Fibroblast of lung (primary cell): ENCODE data around the gene RCAN2. TPM values are rescaled to one million over a fixed set of nuclear protein-coding genes. Genes with fewer than 3 reads are reported as not detected.

Source experiments
- DNase-seq, 2 donors: peaks; one replicate each; pipeline versions ENCODE4 v3.0.0 to v3.0.0-alpha.2; 2010; ENCODE audit warnings: low read depth in 2 of 2
- H2AFZ ChIP-seq: 2 replicates; pipeline ENCODE4 v1.5.1; 2012; ENCODE audit warnings: low read length, control low read depth, inconsistent platforms
- H3K27ac ChIP-seq: 2 replicates; pipeline ENCODE4 v1.5.1; 2011; ENCODE audit warnings: low read length, control low read depth; ENCODE audit not compliant: insufficient read depth
- H3K27me3 ChIP-seq: 2 replicates; pipeline ENCODE4 v1.5.1; 2011; ENCODE audit warnings: mild to moderate bottlenecking, low read length; ENCODE audit not compliant: control insufficient read depth, insufficient read depth
- H3K36me3 ChIP-seq: 2 replicates; pipeline ENCODE4 v1.5.1; 2011; ENCODE audit warnings: low read length; ENCODE audit not compliant: control insufficient read depth, insufficient read depth
- H3K4me1 ChIP-seq: 2 replicates; pipeline ENCODE4 v1.5.1; 2011; ENCODE audit warnings: low read length; ENCODE audit not compliant: control insufficient read depth, insufficient read depth; ENCODE audit errors: extremely low read depth
- H3K4me2 ChIP-seq: 2 replicates; pipeline ENCODE4 v1.5.1; 2011; ENCODE audit warnings: low read length, control low read depth; ENCODE audit not compliant: insufficient read depth; ENCODE audit errors: extremely low read depth
- H3K4me3 ChIP-seq, 4 experiments: fragments of 200-600 bp in 1 of 4; sonication (generic) in 1 of 4; replicated peaks in 1 of 4; 2 replicates each; pipeline ENCODE4 v1.5.1; 2011 to 2016; ENCODE audit warnings: low read length in 4 of 4, low read depth in 3 of 4, mild to moderate bottlenecking in 3 of 4, control low read depth in 2 of 4, inconsistent platforms in 1 of 4, mixed read lengths in 1 of 4; ENCODE audit not compliant: insufficient read depth in 1 of 4; ENCODE audit errors: control extremely low read depth in 1 of 4
- H3K79me2 ChIP-seq: 2 replicates; pipeline ENCODE4 v1.5.1; 2012; ENCODE audit warnings: mild to moderate bottlenecking, low read length, inconsistent platforms; ENCODE audit not compliant: control insufficient read depth, insufficient read depth
- H3K9ac ChIP-seq: 2 replicates; pipeline ENCODE4 v1.5.1; 2011; ENCODE audit warnings: mild to moderate bottlenecking, low read length, control low read depth; ENCODE audit not compliant: insufficient read depth
- H3K9me3 ChIP-seq: 2 replicates; pipeline ENCODE4 v1.5.1; 2012; ENCODE audit warnings: low read depth, low read length; ENCODE audit not compliant: control insufficient read depth, insufficient read depth
- H4K20me1 ChIP-seq: 2 replicates; pipeline ENCODE4 v1.5.1; 2011; ENCODE audit warnings: low read length; ENCODE audit not compliant: control insufficient read depth, insufficient read depth; ENCODE audit errors: extremely low read depth
- EZH2 ChIP-seq: IDR thresholded peaks from 2 replicates; pipeline ENCODE4 v1.5.1; 2012; ENCODE audit warnings: low read length, control low read depth, mild to moderate bottlenecking; ENCODE audit errors: missing control alignments
- polyA plus RNA-seq, 2 donors: library from polyadenylated mRNA; depleted of rRNA in 1 of 2; stranded (reverse) in 1 of 2; unstranded in 1 of 2; fragments of >200 nt; gene quantifications; 2 replicates each; pipeline ENCODE4 v1.2.1, GENCODE V29; 2011 to 2012; ENCODE audit warnings: missing spikeins in 1 of 2
- total RNA-seq: library from RNA; depleted of rRNA; stranded (reverse); fragments of >200 nt; gene quantifications from 2 replicates; pipeline ENCODE4 v1.2.1, GENCODE V29; 2014
- TF ChIP-seq, protein P1 (sequence below), 2 donors: IDR thresholded peaks in 1 of 2; conservative IDR thresholded peaks in 1 of 2; 1 replicate in 1 of 2; 2 replicates in 1 of 2; pipeline ENCODE4 v1.5.1; 2011 to 2012; ENCODE audit warnings: low read length in 2 of 2, control low read depth in 1 of 2, inconsistent platforms in 1 of 2, low read depth in 1 of 2, mild to moderate bottlenecking in 1 of 2

RCAN2 gene
- total and polyA plus RNA-seq, 2 donors (not counting 1 experiment from before 2014, with no cell fraction given): 11.7 to 38.0 TPM

DNA sequence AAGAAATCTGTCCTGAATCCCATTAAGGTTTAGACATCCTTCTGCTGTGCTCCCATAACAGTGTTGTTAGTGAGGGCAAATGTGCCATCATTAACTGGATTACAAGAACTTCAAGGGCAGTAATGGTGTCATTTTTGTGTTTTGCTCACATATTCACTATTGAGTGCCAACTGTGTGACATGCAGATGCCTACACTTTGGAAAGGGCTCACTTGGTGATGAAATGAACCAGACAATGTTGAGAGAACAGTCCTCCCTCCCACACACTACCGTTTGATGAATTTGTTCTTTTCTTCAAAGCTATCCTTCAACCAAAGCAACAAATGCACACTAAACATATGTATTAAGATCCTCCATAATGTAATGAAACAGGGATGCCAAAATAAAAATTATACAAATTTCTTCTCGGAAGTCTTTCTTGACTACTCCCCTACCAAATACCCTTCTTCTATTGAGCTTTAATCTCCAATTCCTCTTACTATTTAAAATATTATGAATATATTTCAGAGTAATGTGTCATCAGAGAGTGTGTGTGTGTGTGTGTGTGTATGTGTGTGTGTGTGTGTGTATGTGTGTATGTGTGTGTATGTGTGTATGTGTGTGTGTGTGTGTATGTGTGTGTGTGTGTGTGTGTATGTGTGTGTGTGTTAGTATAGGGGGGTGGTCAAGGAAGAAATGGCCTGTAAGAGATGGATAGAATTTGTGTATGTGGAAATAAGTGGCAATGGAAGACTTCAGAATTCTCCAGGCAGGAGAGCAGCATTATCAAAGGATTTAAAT, 228.1 kb downstream of the RCAN2 start:
- H3K4me2 ChIP-seq: no peak overlapping the region
- no peak overlapping the region for H3K4me3 ChIP-seq
- no peaks in the 10 kb centered on the region for H3K9me3 ChIP-seq
- no peak overlapping the region for H3K9ac ChIP-seq
- H4K20me1 ChIP-seq: no peaks in the 10 kb centered on the region
- no peaks in the 10 kb centered on the region for H3K27me3 ChIP-seq
- H3K4me1 ChIP-seq: peaks cover 8% of the 10 kb centered on the region
- no peaks in the 10 kb centered on the region for H3K36me3 ChIP-seq
- no peak overlapping the region for H2AFZ ChIP-seq
- H3K27ac ChIP-seq: no peak overlapping the region
- peak in 1 of 2 donors; percentile 3 for DNase-seq
- no peak for TF ChIP-seq EZH2
- H3K79me2 ChIP-seq: no peaks in the 10 kb centered on the region

DNA sequence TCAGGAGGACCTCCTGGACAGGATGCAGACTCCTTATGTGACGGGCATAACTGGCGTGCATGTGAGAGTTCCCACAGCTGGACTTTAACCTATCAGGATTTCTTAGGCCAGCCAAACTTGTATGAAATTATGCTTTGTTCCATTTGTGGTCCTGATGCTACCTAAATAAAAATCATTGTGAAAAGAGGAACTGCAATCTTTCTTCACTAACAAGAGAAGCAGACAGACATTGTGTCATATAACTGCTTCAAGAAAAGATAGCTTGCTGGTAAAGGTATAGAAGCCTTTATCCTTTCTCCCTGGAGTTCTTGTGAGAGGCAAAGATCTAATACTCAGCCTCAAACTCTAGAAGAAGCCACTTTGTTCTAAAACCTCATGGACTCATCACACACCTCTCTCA, 233.0 kb downstream of the RCAN2 start:
- Histone ChIP-seq H3K4me1 (peaks cover 4% of the 10 kb centered on the region), H3K9me3 (no peaks in the 10 kb centered on the region), H4K20me1 (no peaks in the 10 kb centered on the region), H3K79me2 (no peaks in the 10 kb centered on the region), H3K27me3 (no peaks in the 10 kb centered on the region), H3K27ac (no peak overlapping the region), H2AFZ (no peak overlapping the region), H3K36me3 (no peaks in the 10 kb centered on the region), H3K4me3 (no peak overlapping the region), H3K4me2 (no peak overlapping the region), H3K9ac (no peak overlapping the region)
- TF ChIP-seq, protein P1, sequence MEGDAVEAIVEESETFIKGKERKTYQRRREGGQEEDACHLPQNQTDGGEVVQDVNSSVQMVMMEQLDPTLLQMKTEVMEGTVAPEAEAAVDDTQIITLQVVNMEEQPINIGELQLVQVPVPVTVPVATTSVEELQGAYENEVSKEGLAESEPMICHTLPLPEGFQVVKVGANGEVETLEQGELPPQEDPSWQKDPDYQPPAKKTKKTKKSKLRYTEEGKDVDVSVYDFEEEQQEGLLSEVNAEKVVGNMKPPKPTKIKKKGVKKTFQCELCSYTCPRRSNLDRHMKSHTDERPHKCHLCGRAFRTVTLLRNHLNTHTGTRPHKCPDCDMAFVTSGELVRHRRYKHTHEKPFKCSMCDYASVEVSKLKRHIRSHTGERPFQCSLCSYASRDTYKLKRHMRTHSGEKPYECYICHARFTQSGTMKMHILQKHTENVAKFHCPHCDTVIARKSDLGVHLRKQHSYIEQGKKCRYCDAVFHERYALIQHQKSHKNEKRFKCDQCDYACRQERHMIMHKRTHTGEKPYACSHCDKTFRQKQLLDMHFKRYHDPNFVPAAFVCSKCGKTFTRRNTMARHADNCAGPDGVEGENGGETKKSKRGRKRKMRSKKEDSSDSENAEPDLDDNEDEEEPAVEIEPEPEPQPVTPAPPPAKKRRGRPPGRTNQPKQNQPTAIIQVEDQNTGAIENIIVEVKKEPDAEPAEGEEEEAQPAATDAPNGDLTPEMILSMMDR (conservative IDR thresholded peaks at IDR 0.05 in 1 of 2, IDR thresholded peaks at IDR 0.05 in 1 of 2; ENCODE audit: low read depth in 1 of 2, low read length in 2 of 2): no peak
- TF ChIP-seq EZH2: no peak
- no peak for DNase-seq

DNA sequence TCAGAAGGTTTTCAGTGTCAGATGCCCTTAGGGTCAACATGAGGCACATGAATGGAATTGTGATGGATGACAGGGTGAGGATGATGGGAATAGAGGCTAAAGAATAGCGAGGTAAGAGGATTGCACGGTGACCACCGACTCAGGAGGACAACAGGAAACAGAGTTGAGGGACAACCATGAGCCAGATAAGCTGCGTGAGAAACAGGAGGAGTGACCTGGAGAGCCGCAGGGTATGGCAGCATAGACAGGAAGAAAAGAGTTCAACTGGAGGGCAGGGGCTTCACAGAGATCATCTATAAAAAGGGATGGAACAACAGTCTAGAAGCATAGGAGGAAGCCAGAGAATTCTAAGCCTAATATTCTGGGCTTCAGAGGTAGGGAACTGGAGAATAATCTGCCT, 235.7 kb downstream of the RCAN2 start:
- DNase-seq: no peak
- Histone ChIP-seq H3K27me3 (no peaks in the 10 kb centered on the region), H3K9me3 (no peaks in the 10 kb centered on the region), H3K36me3 (no peaks in the 10 kb centered on the region), H3K27ac (no peak overlapping the region), H3K4me1 (peaks cover 2% of the 10 kb centered on the region), H2AFZ (no peak overlapping the region), H3K4me3 (no peak overlapping the region), H4K20me1 (no peaks in the 10 kb centered on the region), H3K9ac (no peak overlapping the region), H3K4me2 (no peak overlapping the region), H3K79me2 (no peaks in the 10 kb centered on the region)
- no peak for TF ChIP-seq EZH2
- TF ChIP-seq, protein P1 (conservative IDR thresholded peaks at IDR 0.05 in 1 of 2, IDR thresholded peaks at IDR 0.05 in 1 of 2; ENCODE audit: low read depth in 1 of 2, low read length in 2 of 2): no peak
